Measurements from ENCODE around the gene KLRF2.

Gene KLRF2

GRCh38 chr12:9936591-9936990 is 55.3 kb downstream of the KLRF2 start:
- DNase-seq (ENCODE audit: low spot score) = no peak

GRCh38 chr12:9940375-9940774 is 59.1 kb downstream of the KLRF2 start:
- no peak for DNase-seq (ENCODE audit: low spot score)

- DNase-seq (ENCODE audit: low spot score) = no peak
These were observed 60.5 kb downstream of the KLRF2 start for GRCh38 chr12:9941838-9942237.

GRCh38 chr12:9943240-9943639 is 62.0 kb downstream of the KLRF2 start:
- DNase-seq (ENCODE audit: low spot score) = no peak

- DNase-seq (ENCODE audit: low spot score) = no peak
These were observed 63.1 kb downstream of the KLRF2 start for GRCh38 chr12:9944391-9944790.
